Measurements from ENCODE around the gene TNRC6C. TPM values are rescaled to one million over a fixed set of nuclear protein-coding genes. Genes with fewer than 3 reads are reported as not detected.

The TNRC6C gene
- total and polyA plus RNA-seq, 9 of the 15 experiments (the other 6 are each of a cell fraction or from before 2014, with no cell fraction given): 0.20 to 4.9 (median 2.3) TPM

GRCh38 chr17:78151514-78152008 is 193.1 kb downstream of the TNRC6C start:
- no peak for DNase-seq (ENCODE audit: extremely low read depth in 1 of 4, low spot score in 3 of 4)
- Histone ChIP-seq H3K4me2 (ENCODE audit: insufficient read depth, low read length) (no peak overlapping the region), H3K36me3 (ENCODE audit: control insufficient read depth, insufficient read depth, low read length) (no peaks in the 10 kb centered on the region), H3K27ac (ENCODE audit: extremely low read depth, low read depth, low read length) (no peak overlapping the region), H3K9ac (ENCODE audit: insufficient read depth in 1 of 2, low read depth in 2 of 2, low read length in 2 of 2) (peak overlapping the region in 1 of 2 experiments; percentile 75; a peak in 1 of 4 replicates), H3K4me1 (replicated peaks in 1 of 2; ENCODE audit: control insufficient read depth in 2 of 2, insufficient read depth in 2 of 2, low read length in 2 of 2) (peaks cover 17 to 47% of the 10 kb centered on the region in 2 experiments; a peak in 4 of 5 replicates), H3K4me3 (no peak overlapping the region), H3K79me2 (ENCODE audit: control insufficient read depth, insufficient read depth, low read length) (peaks cover 20% of the 10 kb centered on the region), H4K20me1 (replicated peaks; ENCODE audit: control insufficient read depth, insufficient read depth, low read length) (no peaks in the 10 kb centered on the region), H3K9me1 (ENCODE audit: control insufficient read depth, insufficient read depth, low read length) (peaks cover 2% of the 10 kb centered on the region), H3K9me3 (replicated peaks; ENCODE audit: control insufficient read depth, insufficient read depth, low read depth, low read length) (no peaks in the 10 kb centered on the region), H2AFZ (ENCODE audit: low read depth, low read length) (no peak overlapping the region), H3K27me3 (ENCODE audit: control insufficient read depth in 2 of 2, insufficient read depth in 2 of 2, low read length in 2 of 2) (no peaks in the 10 kb centered on the region)
- BruUV-seq (replicated peaks): no TSS peak
- TF ChIP-seq CHD1 (IDR thresholded peaks at IDR 0.05; ENCODE audit: low read length): no peak
- TF ChIP-seq ARID4B (CRISPR knock-in tag; IDR thresholded peaks at IDR 0.05): no peak
- no peak for TF ChIP-seq NFRKB (IDR thresholded peaks at IDR 0.05; ENCODE audit: low read depth)
- no peak for TF ChIP-seq ZNF184 (CRISPR knock-in tag; IDR thresholded peaks at IDR 0.05)
- no peak for TF ChIP-seq ZFP36 (IDR thresholded peaks at IDR 0.05; ENCODE audit: low read depth, low read length, partially characterized antibody)
- TF ChIP-seq ZNF263 (CRISPR knock-in tag; IDR thresholded peaks at IDR 0.05; ENCODE audit: borderline replicate concordance): peak; percentile 54; the same call in 1 of the 2 replicates
- no peak for TF ChIP-seq ESRRA (IDR thresholded peaks at IDR 0.05; ENCODE audit: borderline replicate concordance, low read depth)
- ChIA-PET POLR2A (interaction anchor here (0.7 to 1.9 kb wide), 2 partner anchors 10 to 39 kb away, joined by 3 to 7 read pairs; no protein-coding TSS in a partner anchor), CTCF (ENCODE audit: low intra/inter-chr PET ratio) (no interaction called here)
- ATAC-seq: 0 out of 3 replicates have a peak, but pooled peaks have one; percentile 16
- intact Hi-C loops (cut with micrococcal nuclease) (no loop called here), in situ Hi-C loops (cut with MboI) (no loop called here)
- FAIRE-seq: no peak
- 62% methylated on average over 7 of the region's 7 CpGs for WGBS (ENCODE audit: insufficient coverage, low coverage, missing lambda C conversion rate)
